ENCODE measurements around the gene EFNB1. TPM values are rescaled to one million over a fixed set of nuclear protein-coding genes. Genes with fewer than 3 reads are reported as not detected.
A peak's percentile ranks its signal among the peaks of the same experiment; 100 is the strongest.

The EFNB1 gene
- total and polyA plus RNA-seq, 9 of the 15 experiments (the other 6 are each of a cell fraction or from before 2014, with no cell fraction given): 0.01 to 2.1 (median 0.99) TPM; not detected in 1

DNA sequence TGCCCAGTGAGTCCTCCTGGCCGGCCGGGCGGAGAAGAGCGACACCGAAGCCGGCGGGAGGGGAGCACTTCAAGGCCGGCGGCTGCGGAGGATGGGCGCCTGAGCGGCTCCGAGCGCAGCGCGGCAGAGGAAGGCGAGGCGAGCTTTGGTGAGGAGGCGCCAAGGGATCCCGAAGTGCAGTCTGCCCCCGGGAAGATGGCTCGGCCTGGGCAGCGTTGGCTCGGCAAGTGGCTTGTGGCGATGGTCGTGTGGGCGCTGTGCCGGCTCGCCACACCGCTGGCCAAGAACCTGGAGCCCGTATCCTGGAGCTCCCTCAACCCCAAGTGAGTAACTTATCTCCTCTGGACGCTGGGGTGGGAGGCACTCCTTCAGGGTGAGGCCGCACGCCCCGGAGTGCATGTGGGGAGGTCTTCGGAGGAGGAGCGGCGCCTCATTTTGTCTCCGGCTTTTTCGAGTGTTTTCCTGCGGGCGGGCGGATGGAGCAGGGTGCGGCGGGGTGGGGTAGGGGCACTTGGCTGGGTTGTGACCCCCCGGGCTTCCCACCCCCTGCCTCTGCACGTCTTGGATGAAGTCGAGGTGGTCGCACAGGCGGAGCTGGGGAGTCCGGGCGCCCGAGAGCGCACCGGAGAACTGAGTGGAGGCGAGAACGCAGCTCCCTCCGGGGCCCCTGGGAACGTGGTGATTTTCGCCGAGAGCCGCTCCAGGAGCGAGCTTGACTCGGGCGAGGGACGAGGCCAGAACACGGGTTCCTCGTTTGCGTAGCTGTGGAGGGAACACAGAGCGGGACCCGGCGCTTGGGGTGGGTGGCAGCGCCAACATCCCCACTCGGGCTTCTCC is 979 bp downstream of the EFNB1 start:
- H3K27ac ChIP-seq (ENCODE audit: extremely low read depth, low read depth, low read length): no peak overlapping the region
- in situ Hi-C loops (cut with MboI): loop anchor here (10.0 kb wide), 4 partner anchors 95 to 555 kb away; no protein-coding TSS in a partner anchor
- no peak for TF ChIP-seq SIRT6 (IDR thresholded peaks at IDR 0.05; ENCODE audit: low read depth, low read length)
- no peak for TF ChIP-seq CBX2 (IDR thresholded peaks at IDR 0.05; ENCODE audit: insufficient read depth, low read length, poor library complexity, severe bottlenecking)
- TF ChIP-seq NCOA2 (IDR thresholded peaks at IDR 0.05; ENCODE audit: partially characterized antibody in 2 of 2): no peak
- TF ChIP-seq, protein P1, sequence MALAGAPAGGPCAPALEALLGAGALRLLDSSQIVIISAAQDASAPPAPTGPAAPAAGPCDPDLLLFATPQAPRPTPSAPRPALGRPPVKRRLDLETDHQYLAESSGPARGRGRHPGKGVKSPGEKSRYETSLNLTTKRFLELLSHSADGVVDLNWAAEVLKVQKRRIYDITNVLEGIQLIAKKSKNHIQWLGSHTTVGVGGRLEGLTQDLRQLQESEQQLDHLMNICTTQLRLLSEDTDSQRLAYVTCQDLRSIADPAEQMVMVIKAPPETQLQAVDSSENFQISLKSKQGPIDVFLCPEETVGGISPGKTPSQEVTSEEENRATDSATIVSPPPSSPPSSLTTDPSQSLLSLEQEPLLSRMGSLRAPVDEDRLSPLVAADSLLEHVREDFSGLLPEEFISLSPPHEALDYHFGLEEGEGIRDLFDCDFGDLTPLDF (CRISPR knock-in tag; IDR thresholded peaks at IDR 0.05): no peak
- no peak for TF ChIP-seq POLR2B (IDR thresholded peaks at IDR 0.05; ENCODE audit: low read depth, partially characterized antibody)
- no peak for TF ChIP-seq KLF16 (IDR thresholded peaks at IDR 0.05)
- TF ChIP-seq GATAD2B (IDR thresholded peaks at IDR 0.05; ENCODE audit: borderline replicate concordance): no peak
- no peak for TF ChIP-seq BDP1 (IDR thresholded peaks at IDR 0.05; ENCODE audit: insufficient read depth, insufficient read length)

More for the DNA sequence above, 979 bp downstream of the EFNB1 start:
- Histone ChIP-seq H4K20me1 (replicated peaks; ENCODE audit: control insufficient read depth, insufficient read depth, low read length) (no peaks in the 10 kb centered on the region), H3K4me1 (replicated peaks in 1 of 2; ENCODE audit: control insufficient read depth in 2 of 2, insufficient read depth in 2 of 2, low read length in 2 of 2) (peaks cover 0 to 22% of the 10 kb centered on the region in 2 experiments; a peak in 2 of 5 replicates), H3K36me3 (ENCODE audit: control insufficient read depth, insufficient read depth, low read length) (no peaks in the 10 kb centered on the region), H3K27me3 (ENCODE audit: control insufficient read depth in 2 of 2, insufficient read depth in 2 of 2, low read length in 2 of 2) (peaks cover 0 to 7% of the 10 kb centered on the region in 2 experiments; a peak in 1 of 5 replicates), H3K4me3 (peak overlapping the region; percentile 41), H3K9me3 (replicated peaks; ENCODE audit: control insufficient read depth, insufficient read depth, low read depth, low read length) (no peaks in the 10 kb centered on the region), H3K79me2 (ENCODE audit: control insufficient read depth, insufficient read depth, low read length) (no peaks in the 10 kb centered on the region), H3K9me1 (ENCODE audit: control insufficient read depth, insufficient read depth, low read length) (no peaks in the 10 kb centered on the region), H3K4me2 (ENCODE audit: insufficient read depth, low read length) (peak overlapping the region; percentile 70; the same call in 1 of the 2 replicates), H3K9ac (ENCODE audit: insufficient read depth in 1 of 2, low read depth in 2 of 2, low read length in 2 of 2) (peak overlapping the region in 1 of 2 experiments; percentile 83; a peak in 2 of 4 replicates), H2AFZ (ENCODE audit: low read depth, low read length) (no peak overlapping the region)
- peak in 1 of 4 experiments; percentile 16 for DNase-seq (ENCODE audit: extremely low read depth in 1 of 4, low spot score in 3 of 4)
- no peak for FAIRE-seq
- intact Hi-C loops (cut with micrococcal nuclease): loop anchor here (2.0 to 10.0 kb wide), 2 partner anchors 231 to 1265 kb away; no protein-coding TSS in a partner anchor
- no TSS peak for BruUV-seq (replicated peaks)
- peak; percentile 9; the same call in 1 of the 3 replicates for ATAC-seq
- POLR2A ChIA-PET: interaction anchor here (0.6 kb wide), 1 partner anchor 315 kb away, joined by 3 read pairs; no protein-coding TSS in a partner anchor
- CTCF ChIA-PET (ENCODE audit: low intra/inter-chr PET ratio): interaction anchor here (0.6 kb wide), 1 partner anchor 459 kb away, joined by 4 read pairs; no protein-coding TSS in a partner anchor
- 38% methylated on average over 19 of the region's 74 CpGs for WGBS (ENCODE audit: insufficient coverage, low coverage, missing lambda C conversion rate)

Data from K562 (cell line).